GM10847 (cell line): ENCODE data around the gene CDH13.

Experiments used
- POLR2A ChIP-seq: IDR thresholded peaks from 2 replicates; pipeline ENCODE4 v1.6.1; 2011; ENCODE audit not compliant: insufficient read length; ENCODE audit errors: extremely low read depth

Gene CDH13

DNA sequence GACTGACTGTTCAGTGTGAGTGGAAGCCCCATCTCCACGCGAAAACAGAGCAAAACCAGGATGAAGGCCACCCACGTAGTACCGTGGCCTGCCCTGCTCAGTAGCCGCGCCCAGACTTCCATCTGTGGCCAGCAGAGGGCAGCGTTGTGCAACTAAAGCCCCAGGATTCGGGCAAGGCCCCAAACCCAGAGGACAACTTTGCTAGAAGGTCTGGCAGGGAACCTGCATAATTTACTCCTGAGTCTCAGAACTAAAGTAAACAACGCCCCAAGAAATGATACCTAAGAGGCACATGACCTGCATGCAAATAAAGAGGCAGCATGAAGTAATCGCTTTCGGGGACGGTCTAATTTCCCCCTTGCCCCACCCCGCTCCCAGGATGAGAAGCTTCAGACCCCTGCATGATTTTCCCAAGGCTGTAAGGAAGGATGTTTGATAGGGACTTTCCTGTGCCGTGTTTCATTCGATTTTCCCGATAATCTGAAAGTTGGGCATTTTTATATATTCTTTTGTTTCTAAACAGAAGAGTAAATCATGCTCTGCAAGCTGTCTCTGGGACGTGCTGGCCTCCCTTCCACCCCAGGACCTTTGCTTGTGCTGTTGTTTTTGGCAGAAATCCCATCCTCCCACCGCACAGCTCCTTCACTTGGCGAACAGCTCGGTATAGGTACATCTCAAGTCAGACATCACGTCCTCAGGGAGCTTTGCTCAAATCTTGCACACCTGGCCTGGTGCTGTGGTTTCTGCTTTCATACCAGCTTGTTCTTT is 1199.6 kb downstream of the CDH13 start:
- no peak for TF ChIP-seq POLR2A

DNA sequence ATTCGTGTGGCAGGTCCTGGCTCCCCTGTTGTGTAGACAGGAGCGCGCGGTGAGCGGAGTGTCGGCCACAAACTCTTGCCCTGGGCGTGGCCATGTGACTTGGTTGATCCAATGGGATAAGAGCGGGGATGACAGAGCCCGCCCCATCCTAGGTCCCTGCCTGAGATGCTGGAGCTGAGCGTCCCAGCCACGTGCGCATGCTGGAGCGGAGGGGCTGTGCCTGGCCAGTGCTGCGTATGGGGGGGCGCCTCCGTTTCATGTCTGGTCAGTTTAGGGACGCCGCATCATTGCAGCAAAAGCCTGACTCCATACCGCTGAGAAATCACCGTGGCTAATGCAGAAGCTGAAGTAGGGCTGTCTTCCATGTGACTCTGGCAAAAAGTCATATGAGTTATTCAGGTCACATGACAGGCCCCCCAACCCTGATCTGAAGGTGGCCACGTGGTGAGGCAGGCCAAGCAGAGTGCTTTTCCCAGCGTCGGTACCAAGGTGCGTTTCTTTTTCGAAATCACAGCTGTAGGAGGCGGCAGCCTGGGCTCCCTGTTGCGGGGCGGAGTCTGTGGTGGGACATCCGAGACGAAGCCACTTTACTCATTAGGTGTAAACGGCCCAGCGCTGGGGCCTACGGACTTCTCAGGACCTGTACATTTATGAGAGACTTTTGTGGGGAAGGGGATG is 1203.5 kb downstream of the CDH13 start:
- no peak for TF ChIP-seq POLR2A

DNA sequence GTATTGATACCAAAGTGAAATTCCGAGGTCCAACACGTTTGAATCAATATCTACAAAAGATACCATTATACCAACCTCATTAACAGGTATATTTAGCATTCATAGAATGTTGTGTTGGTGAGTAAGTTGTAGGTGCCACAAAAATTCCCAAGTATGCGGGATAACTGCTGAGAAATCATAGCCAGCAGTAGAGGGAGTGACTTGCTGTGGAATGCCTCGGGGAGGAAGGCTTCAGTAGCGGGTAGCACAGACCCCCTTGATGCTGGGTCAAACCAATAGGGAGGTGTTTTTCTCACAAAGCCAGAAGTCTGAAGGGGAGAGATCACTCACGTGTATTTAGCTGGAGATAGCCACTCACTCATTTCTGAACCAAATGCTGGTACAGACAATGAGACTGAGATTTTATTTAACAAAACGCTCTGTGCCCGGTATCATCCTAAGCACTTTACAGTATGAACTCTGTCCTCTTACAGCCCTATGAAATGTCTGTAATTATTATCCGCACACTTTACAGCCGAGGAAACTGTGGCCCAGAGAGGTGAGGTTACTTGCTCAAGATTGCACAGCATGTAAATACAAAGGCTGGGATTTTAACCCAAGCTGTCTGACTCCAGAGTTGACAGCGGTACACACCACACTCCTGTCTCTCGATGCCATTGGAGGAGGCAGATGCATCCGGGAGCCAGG is 1204.1 kb downstream of the CDH13 start:
- no peak for TF ChIP-seq POLR2A

DNA sequence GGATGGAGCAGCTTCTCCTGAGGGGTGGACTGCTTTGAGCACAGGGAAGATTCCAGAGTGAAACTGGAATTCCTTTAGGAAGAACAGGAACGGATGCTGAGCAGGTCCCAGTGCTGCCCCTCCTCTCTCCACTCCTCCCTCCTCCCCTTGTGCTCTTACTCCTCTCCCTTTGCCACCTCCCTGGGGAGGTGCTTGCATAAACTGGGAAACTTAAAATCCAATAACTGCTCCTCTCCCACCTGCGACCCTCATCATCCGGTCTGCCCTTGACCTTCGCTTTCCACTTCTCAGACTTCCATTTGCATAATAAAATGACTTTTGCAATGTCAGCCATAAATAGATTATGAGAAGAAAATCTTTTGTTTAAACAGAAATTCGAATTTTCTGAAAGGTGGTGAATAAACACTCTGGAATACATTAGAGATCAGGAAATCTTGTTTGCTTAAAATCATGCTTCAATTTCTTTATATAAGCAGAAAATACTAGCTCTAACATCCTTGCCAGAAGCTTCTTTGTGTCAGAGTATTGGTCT is 1204.8 kb downstream of the CDH13 start:
- no peak for TF ChIP-seq POLR2A

DNA sequence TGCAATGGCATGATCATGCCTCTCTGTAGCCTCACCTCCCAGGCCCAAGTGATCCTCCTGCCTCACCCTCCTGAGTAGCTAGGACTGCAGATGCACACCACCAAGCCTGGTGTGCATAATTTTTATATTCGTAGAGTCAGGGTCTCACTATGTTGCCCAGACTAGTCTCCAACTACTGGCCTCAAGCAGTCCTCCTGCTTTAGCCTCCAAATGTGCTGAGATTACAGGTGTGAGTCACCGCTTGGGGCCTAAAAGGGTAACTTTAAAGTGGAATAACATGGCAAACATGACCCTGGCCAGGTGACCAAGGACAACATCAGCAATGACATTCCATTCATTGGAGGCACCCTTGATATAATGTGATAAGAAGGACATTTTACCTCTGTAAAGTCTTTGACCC is 1207.2 kb downstream of the CDH13 start:
- no peak for TF ChIP-seq POLR2A

DNA sequence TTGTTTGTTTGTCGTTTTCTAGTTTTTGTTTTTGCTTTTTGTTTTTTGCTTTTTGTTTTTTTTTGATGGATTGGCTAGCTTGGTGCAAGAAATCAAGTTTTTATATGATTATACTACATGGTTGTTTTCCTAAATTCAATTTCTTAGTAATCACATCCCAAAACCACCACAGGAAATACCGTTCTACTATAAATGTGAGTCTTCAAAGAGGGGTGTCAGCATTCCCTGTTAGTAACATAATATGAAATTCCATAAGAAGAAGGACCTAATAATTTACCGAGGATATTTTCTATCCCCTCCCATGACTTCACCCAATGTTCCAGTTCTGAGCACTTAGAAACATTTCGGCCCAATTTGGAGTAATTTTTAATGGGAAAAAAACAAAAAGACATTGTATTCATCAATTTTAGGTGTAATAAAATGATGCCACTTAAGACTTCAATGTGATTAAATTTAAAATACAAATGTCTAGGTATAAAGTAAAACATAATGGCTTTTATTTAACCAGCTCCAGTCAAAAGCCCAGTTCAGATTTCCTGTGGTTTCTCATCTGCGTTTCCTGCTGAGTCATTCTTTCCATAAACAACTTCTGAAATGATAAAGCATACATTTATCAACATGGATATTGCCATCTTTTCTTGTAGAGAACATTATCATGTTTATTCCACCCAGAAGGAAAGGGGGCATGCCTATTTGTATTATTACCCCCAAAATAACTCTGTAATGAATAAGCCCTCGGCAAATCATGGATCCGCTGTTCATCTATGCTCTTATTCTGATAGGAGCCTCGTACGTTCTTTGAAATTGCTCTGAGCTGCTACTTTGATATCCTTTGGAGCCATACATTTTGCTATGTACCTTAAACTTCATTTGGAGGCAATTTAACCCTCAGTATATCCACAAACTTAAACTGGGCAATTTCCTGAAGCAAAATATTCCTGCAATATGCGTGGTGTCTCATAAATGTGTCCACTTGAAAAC is 1209.1 kb downstream of the CDH13 start:
- no peak for TF ChIP-seq POLR2A

DNA sequence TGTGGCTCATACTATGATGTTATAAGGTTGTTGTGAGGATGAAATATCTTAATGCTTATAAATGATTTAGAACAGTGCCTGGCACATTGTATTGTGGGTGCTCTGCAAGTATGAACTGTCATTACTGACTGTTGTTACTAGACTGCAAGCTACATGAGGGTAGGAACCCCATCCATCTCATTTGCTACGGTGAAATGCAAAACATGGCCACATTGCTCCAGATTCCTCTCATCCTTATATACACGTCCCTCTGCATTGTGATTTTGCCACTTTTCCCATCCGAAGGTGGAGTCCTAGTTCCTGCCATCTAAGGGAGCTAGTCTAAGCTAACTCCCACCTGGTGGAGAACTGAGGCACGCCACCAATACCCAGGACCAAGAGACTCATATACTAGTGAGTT is 1210.8 kb downstream of the CDH13 start:
- TF ChIP-seq POLR2A, result no peak

DNA sequence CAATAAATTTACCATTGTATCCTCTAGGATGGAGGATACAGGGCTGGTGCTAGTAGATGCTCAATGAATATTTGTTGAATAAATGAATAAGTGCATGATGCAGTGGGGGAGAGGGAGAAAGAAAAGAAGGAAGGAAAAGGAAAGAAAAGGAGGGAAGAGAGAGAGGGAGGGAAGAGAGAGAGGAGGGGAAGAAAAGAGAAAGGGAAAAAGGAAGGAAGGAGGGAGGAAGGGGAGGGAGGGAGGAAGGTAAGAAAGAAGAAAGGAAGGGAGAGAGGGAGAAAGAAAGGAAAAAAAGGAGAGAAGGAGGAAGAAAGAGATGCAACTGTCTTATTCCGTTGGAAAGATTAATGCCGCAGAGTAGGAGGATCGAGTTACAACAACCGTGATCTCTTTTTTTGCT is 1211.4 kb downstream of the CDH13 start:
- no peak for TF ChIP-seq POLR2A

DNA sequence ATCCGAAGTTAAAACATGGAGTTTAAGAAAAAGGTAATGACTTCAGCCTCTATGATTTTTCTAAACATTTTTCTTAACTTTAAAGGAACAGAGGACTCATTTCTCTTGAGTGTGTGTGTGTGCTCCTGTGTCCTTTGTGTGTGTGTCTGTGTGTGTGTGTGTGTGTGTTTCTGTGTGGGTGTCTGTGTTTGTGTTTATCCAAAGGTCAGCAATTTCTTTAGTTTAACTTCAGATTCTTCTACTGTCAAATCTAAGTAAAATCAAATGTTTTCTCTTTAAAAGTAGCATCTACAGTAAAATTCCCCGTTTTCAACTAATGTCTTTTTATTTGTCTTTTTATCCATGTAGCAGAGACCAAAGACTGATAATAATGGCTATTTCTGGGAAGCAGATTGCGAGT is 1212.8 kb downstream of the CDH13 start:
- no peak for TF ChIP-seq POLR2A

DNA sequence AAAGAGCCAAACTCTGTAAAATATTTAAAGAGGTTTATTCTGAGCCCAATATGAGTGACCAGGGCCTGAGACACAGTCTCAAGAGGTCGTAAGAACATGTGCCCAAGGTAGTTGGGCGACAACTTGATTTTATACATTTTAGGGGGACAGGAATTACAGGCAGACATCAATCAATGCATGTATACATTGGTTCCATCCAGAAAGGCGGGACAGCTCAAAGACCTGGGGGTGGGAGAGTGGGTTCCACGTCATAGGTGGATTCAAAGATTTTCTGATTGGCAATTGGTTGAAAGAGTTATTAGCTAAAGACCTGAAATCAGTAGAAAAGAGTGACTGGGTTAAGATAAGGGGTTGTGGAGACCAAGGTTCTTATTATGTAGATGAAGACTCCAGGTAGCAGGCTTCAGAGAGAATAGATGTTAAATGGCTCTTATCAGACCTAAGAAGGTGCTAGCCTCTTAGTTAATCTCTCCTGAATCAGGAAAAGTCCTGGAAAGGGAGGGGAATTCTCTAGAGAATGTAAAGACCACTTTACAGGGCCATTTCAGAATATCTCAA is 1213.4 kb downstream of the CDH13 start:
- TF ChIP-seq POLR2A, result no peak

DNA sequence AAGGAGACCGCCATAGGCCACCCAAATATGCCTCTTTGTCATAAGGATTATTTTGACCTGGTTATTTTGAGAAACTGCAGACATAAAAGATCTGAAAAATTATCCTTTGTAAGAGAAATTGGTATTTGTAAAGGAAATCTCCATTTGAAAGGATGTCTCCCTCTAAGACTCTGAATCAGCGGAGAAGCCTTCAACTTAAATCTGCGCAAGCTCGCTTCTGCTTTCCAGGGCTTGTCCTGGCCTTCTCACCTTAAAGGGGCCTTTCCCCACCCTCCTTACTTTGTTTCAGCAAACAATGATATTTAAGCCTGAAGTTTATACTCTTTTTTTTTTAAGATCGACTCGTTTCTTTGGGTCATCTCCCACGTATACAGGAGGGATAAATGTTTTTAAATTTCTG is 1215.5 kb downstream of the CDH13 start:
- TF ChIP-seq POLR2A, result no peak

DNA sequence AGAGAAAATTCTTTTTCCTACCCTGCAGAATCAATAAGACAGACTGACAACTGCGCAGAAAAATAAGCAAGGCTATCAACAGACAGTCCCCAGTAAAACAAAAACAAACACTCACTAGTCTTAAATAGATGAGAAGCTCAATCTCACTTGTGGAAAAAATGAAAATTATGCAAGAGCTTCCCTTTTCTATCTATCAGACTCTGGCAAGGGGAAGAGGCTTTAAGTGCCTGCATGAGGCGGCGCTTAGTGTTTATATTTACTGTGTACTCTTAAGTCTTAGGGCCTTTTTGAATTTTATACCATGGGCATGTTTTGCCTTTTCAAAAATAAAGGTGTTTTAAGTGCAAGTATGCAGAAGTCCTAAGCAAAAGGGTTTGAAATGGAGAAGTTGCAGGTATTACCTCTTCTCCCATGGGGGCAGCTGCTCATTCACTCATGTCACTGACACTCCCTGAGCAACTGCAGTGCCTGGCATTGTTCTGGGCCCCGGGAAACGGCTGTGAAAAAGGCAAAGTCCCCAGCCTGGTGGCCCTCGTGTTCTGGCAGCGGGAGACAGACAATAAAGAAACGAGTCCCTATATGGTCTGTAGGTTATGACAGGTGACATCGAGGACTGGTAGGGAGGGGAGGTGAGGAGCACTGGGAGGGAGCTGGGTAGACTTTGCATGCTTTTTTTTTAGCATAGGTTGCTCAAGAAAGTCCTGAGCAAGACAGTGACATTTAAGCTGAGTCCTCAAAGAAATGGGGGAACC is 1216.2 kb downstream of the CDH13 start:
- TF ChIP-seq POLR2A, result no peak

DNA sequence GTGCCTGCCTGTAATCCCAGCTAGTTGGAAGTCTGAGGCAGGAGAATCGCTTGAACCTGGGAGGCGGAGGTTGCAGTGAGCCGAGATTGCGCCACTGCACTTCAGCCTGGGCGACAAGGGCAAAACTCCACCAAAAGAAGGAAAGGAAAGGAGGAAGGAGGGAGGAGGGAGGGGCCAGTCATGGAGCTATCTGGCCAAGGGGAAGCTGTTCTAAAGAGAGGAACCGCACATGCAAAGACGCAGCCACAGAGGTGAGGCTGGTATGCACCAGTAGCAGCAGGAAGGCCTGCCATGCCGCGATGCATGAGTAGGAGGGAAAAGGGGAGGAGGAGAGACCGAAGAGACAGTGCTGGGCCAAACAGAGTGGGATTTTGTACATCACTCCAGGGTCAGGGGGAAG is 1216.9 kb downstream of the CDH13 start:
- TF ChIP-seq POLR2A, result no peak

DNA sequence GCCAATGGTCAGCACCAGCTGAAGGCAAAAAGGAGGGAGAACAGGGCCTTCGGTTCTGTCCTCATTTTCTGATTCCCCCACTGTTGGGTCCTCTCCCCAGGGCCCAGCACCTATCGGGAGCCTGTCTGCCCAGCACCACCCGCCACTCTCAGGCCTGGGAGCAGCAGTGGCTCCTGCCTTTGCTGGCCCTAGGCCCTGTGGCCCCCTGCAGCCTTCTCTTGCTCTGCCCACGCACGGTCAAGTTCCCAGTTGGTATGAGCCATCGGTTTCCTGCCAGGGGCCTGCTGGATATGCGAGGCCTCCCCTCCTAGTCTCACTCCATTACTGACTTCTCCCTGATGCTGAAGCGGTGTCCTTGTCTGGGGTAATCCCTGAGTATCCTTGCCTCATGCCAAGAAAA is 1218.5 kb downstream of the CDH13 start:
- no peak for TF ChIP-seq POLR2A
